Body of pancreas (tissue), 4 donors: ENCODE measurements around the gene SERPINI1.

Experiments
- POLR2A ChIP-seq, 3 donors: fragments of 450-650 bp; IDR thresholded peaks; one replicate each; pipeline ENCODE4 v1.6.1; 2016; ENCODE audit warnings: antibody characterized with exemption in 3 of 3, mild to moderate bottlenecking in 2 of 3
- TF ChIP-seq, protein P1 (sequence below), 7 experiments: fragments of 450-650 bp in 4 of 7; fragments of 200-600 bp in 3 of 7; sonication (generic) in 3 of 7; IDR thresholded peaks; one replicate each; pipeline ENCODE4 v1.5.1; 2016 to 2019; ENCODE audit warnings: antibody characterized with exemption in 7 of 7

GRCh38 chr3:167723872-167724271 is 11.6 kb upstream of the SERPINI1 start:
- no peak for TF ChIP-seq POLR2A (IDR thresholded peaks at IDR 0.05)
- TF ChIP-seq, protein P1, sequence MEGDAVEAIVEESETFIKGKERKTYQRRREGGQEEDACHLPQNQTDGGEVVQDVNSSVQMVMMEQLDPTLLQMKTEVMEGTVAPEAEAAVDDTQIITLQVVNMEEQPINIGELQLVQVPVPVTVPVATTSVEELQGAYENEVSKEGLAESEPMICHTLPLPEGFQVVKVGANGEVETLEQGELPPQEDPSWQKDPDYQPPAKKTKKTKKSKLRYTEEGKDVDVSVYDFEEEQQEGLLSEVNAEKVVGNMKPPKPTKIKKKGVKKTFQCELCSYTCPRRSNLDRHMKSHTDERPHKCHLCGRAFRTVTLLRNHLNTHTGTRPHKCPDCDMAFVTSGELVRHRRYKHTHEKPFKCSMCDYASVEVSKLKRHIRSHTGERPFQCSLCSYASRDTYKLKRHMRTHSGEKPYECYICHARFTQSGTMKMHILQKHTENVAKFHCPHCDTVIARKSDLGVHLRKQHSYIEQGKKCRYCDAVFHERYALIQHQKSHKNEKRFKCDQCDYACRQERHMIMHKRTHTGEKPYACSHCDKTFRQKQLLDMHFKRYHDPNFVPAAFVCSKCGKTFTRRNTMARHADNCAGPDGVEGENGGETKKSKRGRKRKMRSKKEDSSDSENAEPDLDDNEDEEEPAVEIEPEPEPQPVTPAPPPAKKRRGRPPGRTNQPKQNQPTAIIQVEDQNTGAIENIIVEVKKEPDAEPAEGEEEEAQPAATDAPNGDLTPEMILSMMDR (IDR thresholded peaks at IDR 0.05), result no peak
